Mesangial cell (primary cell): ENCODE data around the gene EFHC2. TPM values are rescaled to one million over a fixed set of nuclear protein-coding genes. Genes with fewer than 3 reads are reported as not detected.

Experiments
- total RNA-seq: library from RNA; depleted of rRNA; stranded (reverse); fragments of >200 nt; gene quantifications from 2 replicates; pipeline ENCODE4 v1.2.3, GENCODE V29; 2015

EFHC2 gene
- total RNA-seq, result 0.33 and 0.51 TPM in 2 replicates

GRCh38 chrX:44343412-44344141 is at the start of gene EFHC2:
Gene EFHC2 (minus strand): TSS chrX:44343672. CDS start chrX:44343588, 84 bp downstream.

Other genes starting within 250 kb of the EFHC2 start
- gene FUNDC1, start 199.2 kb upstream of the EFHC2 start, total RNA-seq, result 8.3 and 8.9 TPM in 2 replicates